ENCODE measurements around the gene ZNF266. TPM values are rescaled to one million over a fixed set of nuclear protein-coding genes. Genes with fewer than 3 reads are reported as not detected.

The ZNF266 gene
- total RNA-seq, 1 experiment from 2014 or later = 14.7 TPM

GRCh38 chr19:9430444-9430843 lies 4.9 kb downstream of the ZNF266 start:
- H4K8ac ChIP-seq (replicated peaks; ENCODE audit: insufficient read length, low read depth, low read length) = no peak overlapping the region
- H3K4me1 ChIP-seq (ENCODE audit: insufficient read depth, low read length) = no peaks in the 10 kb centered on the region
- no peak overlapping the region for H3K18ac ChIP-seq (ENCODE audit: insufficient read length, low read depth, low read length)
- no peaks in the 10 kb centered on the region for H3K9me3 ChIP-seq (ENCODE audit: control insufficient read depth, low read depth, low read length)
- H2BK20ac ChIP-seq (ENCODE audit: low read depth, low read length, poor library complexity, severe bottlenecking) = no peak overlapping the region
- no peaks in the 10 kb centered on the region for H4K20me1 ChIP-seq (ENCODE audit: control insufficient read depth, insufficient read depth, insufficient read length)
- no peak overlapping the region for H2BK12ac ChIP-seq (ENCODE audit: insufficient read length, low read depth, low read length)
- H2AFZ ChIP-seq (ENCODE audit: low read length) = no peak overlapping the region
- H3K27me3 ChIP-seq (ENCODE audit: insufficient read depth, low read length) = no peaks in the 10 kb centered on the region
- WGBS (ENCODE audit: extremely low coverage, insufficient read length, low lambda C conversion rate) = no CpG with 5 or more reads among the region's 1 CpG
- Mint-ChIP-seq H3K4me1 (peaks cover 12% of the 10 kb centered on the region in 2 experiments), H3K27me3 (ENCODE audit: low read depth) (no peaks in the 10 kb centered on the region), H3K27ac (no peak overlapping the region), H3K36me3 (ENCODE audit: insufficient read depth in 1 of 3, low read depth in 3 of 3) (peaks cover 36 to 65% (median 51%) of the 10 kb centered on the region in 3 experiments), H3K4me3 (no peak overlapping the region), H3K9me3 (peaks cover 1 to 6% of the 10 kb centered on the region in 2 experiments; a peak in 4 of 5 replicates)
- H2BK120ac ChIP-seq (ENCODE audit: low read depth, low read length, poor library complexity, severe bottlenecking) = no peak overlapping the region
- H3K4me2 ChIP-seq (ENCODE audit: insufficient read depth, insufficient read length, low read length) = no peak overlapping the region
- DNase-seq = no peak
- H2BK5ac ChIP-seq (ENCODE audit: insufficient read length, low read length) = no peak overlapping the region
- no peak overlapping the region for H3T11ph ChIP-seq (ENCODE audit: low read length)
- H3K79me1 ChIP-seq (ENCODE audit: insufficient read depth, low read depth, low read length, poor library complexity, severe bottlenecking) = no peaks in the 10 kb centered on the region
- H3K14ac ChIP-seq (ENCODE audit: insufficient read depth, low read length) = no peak overlapping the region
- no peak overlapping the region for H4K91ac ChIP-seq (ENCODE audit: insufficient read length, low read depth, low read length)
- no peak overlapping the region for H3K23ac ChIP-seq (ENCODE audit: insufficient read length, low read depth, low read length)
- no peak overlapping the region for H2BK15ac ChIP-seq (ENCODE audit: low read depth, low read length)
- no peak overlapping the region for H3K27ac ChIP-seq (ENCODE audit: insufficient read length, low read depth, low read length)
- no peaks in the 10 kb centered on the region for H3K79me2 ChIP-seq (ENCODE audit: insufficient read depth, low read length)
- no peak overlapping the region for H3K9ac ChIP-seq (ENCODE audit: extremely low read depth, insufficient read length, low read length)
- no peak overlapping the region for H3K4ac ChIP-seq (ENCODE audit: low read depth, low read length)
- H2AK5ac ChIP-seq (ENCODE audit: insufficient read length, low read length) = no peak overlapping the region
- no peak overlapping the region for H4K5ac ChIP-seq (ENCODE audit: insufficient read length, low read depth, low read length)
- no peak for TF ChIP-seq CTCF (conservative IDR thresholded peaks at IDR 0.05)
- no peak overlapping the region for H3K56ac ChIP-seq (ENCODE audit: insufficient read length, low read depth, low read length)
- H3K23me2 ChIP-seq (ENCODE audit: insufficient read length, low read depth, low read length, poor library complexity, severe bottlenecking) = peaks cover 6% of the 10 kb centered on the region

Data from H9 (cell line).